Superior temporal gyrus (tissue), 1 donor: Measurements from ENCODE around the gene NOL12.
A peak's percentile ranks its signal among the peaks of the same experiment; 100 is the strongest.

Experiments
- DNase-seq: peaks from one replicate; pipeline ENCODE4 v3.0.0-alpha.2; 2016; ENCODE audit errors: extremely low spot score

The NOL12 gene

DNA sequence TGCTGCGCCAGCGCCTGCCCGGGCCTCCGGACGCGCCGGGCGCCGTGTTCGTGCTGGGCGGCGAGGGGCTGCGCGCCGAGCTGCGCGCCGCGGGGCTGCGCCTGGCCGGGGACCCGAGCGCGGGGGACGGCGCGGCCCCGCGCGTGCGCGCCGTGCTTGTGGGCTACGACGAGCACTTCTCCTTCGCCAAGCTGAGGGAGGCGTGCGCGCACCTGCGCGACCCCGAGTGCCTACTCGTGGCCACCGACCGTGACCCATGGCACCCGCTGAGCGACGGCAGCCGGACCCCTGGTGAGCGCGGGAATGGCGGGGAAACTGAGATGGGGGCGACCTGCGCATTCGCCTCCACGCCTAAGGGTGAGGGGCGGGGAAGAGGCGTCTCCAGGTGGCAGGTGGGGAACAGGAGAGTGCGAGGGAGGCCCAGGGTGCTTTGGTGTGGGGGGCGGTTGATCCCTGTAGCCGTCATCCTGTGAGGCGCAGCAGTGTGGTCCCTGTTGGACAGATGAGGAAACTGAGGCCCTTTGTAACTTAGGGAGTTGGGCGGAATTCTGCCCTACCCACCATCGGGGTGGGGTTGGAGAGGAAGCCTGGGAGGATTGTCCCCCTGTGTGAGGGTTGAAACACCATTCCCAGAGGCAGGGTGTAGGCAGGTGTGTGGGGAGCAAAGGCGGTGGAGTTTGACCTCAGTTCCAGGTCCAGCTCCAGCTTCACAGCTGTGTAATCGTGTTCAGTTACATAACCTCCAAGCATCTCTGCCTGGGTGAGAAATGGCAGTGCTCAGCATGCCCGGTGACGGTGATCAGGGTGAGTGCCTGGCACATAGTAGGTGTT, 26.9 kb upstream of the NOL12 start:
- DNase-seq, result no peak

- no peak for DNase-seq
Observed at GRCh38 chr22:37659897-37660708, 26.0 kb upstream of the NOL12 start.

GRCh38 chr22:37660709-37661045, 25.5 kb upstream of the NOL12 start:
- DNase-seq, result no peak

DNA sequence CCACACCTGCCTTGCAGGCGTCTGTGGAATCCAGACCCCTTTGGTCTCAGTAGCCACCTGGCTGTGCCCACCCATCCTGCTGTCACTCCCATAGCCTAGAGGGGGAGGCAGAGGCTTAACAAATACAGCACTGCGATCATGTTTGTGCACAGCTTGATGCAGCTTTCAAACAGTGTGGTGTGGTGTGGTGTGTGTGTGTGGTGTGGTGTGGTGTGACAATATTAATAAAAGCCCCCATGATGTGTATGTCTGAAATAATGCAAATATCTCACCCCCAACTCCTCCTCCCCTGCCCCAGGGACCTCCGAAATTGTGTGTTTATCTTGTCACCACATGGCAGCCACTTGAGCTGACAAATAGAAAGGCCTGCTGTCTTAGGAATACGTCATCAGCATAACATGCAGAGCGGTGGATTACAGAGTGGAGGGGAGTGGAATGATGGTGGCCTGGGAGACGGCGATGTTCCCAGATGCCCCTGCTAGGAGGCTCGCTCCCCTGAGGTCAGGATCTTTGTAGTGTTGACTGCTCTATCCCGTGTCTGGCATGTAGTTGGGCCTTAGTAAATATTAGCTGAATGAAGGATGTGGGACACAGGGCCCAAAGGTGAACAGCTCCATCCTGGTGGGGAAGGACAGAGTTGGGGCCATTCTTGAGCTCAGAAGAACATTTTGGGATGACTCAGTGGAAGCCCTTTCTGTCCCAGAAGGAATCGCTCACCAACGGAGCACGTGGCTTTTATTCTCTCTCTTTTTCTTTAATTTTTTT, 24.8 kb upstream of the NOL12 start:
- peak; percentile 71 for DNase-seq

GRCh38 chr22:37662039-37662438, 24.1 kb upstream of the NOL12 start:
- DNase-seq, result no peak

DNA sequence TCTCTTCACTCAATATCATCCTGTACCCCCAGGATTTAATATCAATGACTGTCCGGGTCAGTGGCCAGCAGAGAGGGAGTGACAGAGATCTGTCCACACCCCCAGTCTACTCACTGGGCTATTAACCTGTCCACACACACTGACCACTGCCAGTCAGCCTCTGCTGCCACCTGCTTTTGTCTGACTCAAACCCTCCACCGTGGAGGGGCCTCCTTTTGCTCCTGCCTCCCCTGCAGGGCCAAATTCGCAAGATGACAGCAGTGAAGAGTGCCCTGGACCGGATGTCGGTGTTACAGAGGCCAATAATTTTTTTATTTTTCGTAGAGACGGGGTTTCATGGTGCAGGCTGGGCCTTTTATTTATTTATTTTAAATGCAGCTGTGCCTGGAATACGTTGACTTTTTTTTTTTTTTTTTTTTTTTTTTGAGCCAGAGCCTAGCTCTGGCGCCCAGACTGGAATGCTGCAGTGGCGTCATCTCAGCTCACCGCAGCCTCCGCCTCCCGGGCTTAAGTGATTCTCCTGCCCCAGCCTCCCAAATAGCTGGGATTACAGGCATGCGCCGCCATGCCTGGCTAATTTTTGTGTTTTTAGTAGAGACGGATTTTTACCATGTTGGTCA, 22.5 kb upstream of the NOL12 start:
- no peak for DNase-seq

- DNase-seq, result peak; percentile 96
Observed at GRCh38 chr22:37664249-37665101, 21.7 kb upstream of the NOL12 start.

GRCh38 chr22:37665487-37665886, 20.7 kb upstream of the NOL12 start:
- no peak for DNase-seq

DNA sequence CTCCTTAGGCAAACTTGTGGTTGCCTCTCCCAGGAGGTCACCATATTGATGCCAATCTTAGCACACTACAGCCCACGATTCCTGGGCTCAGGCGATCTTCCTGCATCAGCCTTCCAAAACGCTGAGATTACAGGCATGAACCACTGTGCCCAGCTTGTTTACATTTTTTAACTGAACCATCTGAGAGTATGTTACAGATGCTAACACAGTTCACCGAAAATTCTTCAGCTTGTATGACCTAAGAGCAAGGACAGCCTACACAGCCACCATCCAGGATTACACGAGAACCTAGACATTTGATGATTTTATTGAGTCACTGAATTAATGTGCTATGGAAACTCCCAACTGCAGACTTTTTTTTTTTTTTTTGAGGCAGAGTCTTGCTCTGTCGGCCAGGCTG, 16.6 kb upstream of the NOL12 start:
- no peak for DNase-seq

- no peak for DNase-seq
Observed at GRCh38 chr22:37672206-37672919, 13.8 kb upstream of the NOL12 start.

GRCh38 chr22:37672920-37673455, 13.2 kb upstream of the NOL12 start:
- DNase-seq, result no peak

- DNase-seq, result no peak
Observed at GRCh38 chr22:37674248-37674647, 11.9 kb upstream of the NOL12 start.

GRCh38 chr22:37674951-37675929, 10.9 kb upstream of the NOL12 start, which contains the start of gene LGALS1:
TSS of gene LGALS1 (plus strand) at chr22:37675636. CDS start at chr22:37675703, 67 bp downstream.
- peak; percentile 74 for DNase-seq

- no peak for DNase-seq
Observed at GRCh38 chr22:37675930-37676735, 10.0 kb upstream of the NOL12 start.

- no peak for DNase-seq
Observed at GRCh38 chr22:37676736-37677492, 9.2 kb upstream of the NOL12 start.

GRCh38 chr22:37677493-37677974, 8.6 kb upstream of the NOL12 start:
- DNase-seq, result no peak

DNA sequence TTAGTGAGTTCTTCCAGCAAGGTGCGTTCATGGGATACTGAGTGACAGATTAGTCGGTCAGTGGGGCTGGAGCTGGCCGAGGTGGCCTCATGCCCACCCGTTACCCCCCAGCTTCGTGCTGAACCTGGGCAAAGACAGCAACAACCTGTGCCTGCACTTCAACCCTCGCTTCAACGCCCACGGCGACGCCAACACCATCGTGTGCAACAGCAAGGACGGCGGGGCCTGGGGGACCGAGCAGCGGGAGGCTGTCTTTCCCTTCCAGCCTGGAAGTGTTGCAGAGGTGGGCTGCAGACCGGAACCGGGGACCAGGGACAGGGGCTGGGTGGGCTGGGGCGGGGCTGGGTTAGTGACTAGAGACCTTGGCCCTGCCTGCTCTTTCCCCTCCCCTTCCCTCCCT, 7.8 kb upstream of the NOL12 start:
- no peak for DNase-seq
